Osteoblast (primary cell): ENCODE data around the gene RALGPS1. TPM values are rescaled to one million over a fixed set of nuclear protein-coding genes. Genes with fewer than 3 reads are reported as not detected.

ENCODE experiments used
- DNase-seq: peaks from one replicate; pipeline ENCODE4 v3.0.0; 2011; ENCODE audit warnings: low spot score, mixed read lengths; ENCODE audit not compliant: insufficient read length; ENCODE audit errors: missing footprints
- H2AFZ ChIP-seq: 2 replicates; pipeline ENCODE4 v1.6.0; 2011; ENCODE audit warnings: mild to moderate bottlenecking, low read length
- H3K27ac ChIP-seq: 2 replicates; pipeline ENCODE4 v1.5.1; 2011; ENCODE audit warnings: mild to moderate bottlenecking, low read depth, low read length, moderate library complexity
- H3K27me3 ChIP-seq: 2 replicates; pipeline ENCODE4 v1.6.0; 2012; ENCODE audit warnings: mild to moderate bottlenecking, control low read depth, inconsistent platforms, low read length, moderate library complexity; ENCODE audit not compliant: insufficient read depth
- H3K36me3 ChIP-seq: 2 replicates; pipeline ENCODE4 v1.5.1; 2011; ENCODE audit warnings: mild to moderate bottlenecking, low read length, control low read depth, moderate library complexity; ENCODE audit not compliant: insufficient read depth
- H3K4me1 ChIP-seq: 2 replicates; pipeline ENCODE4 v1.5.1; 2011; ENCODE audit warnings: mild to moderate bottlenecking, low read length, control low read depth, moderate library complexity; ENCODE audit not compliant: insufficient read depth
- H3K4me2 ChIP-seq: 2 replicates; pipeline ENCODE4 v1.6.0; 2011; ENCODE audit warnings: mild to moderate bottlenecking, low read length; ENCODE audit not compliant: insufficient read depth
- H3K4me3 ChIP-seq: fragments of 200-600 bp; sonication (generic); 3 replicates; pipeline ENCODE4 v1.5.1; 2012; ENCODE audit warnings: mild to moderate bottlenecking, low read length, inconsistent platforms; ENCODE audit not compliant: insufficient read depth
- H3K79me2 ChIP-seq: 2 replicates; pipeline ENCODE4 v1.6.0; 2012; ENCODE audit warnings: mild to moderate bottlenecking, low read length, control low read depth, inconsistent platforms; ENCODE audit not compliant: insufficient read depth
- H3K9me3 ChIP-seq: 2 replicates; pipeline ENCODE4 v1.5.1; 2011; ENCODE audit warnings: low read depth, low read length, control low read depth
- H4K20me1 ChIP-seq: 2 replicates; pipeline ENCODE4 v1.6.0; 2012; ENCODE audit warnings: mild to moderate bottlenecking, low read length, control low read depth; ENCODE audit not compliant: insufficient read depth
- CTCF ChIP-seq: IDR thresholded peaks from 2 replicates; pipeline ENCODE4 v1.5.1; 2011; ENCODE audit warnings: mild to moderate bottlenecking, low read depth, low read length, moderate library complexity; ENCODE audit errors: extremely low read depth
- total RNA-seq: library from RNA; depleted of rRNA; stranded (reverse); fragments of >200 nt; gene quantifications from 2 replicates; pipeline ENCODE4 v1.2.3, GENCODE V29; 2012

The RALGPS1 gene
- total RNA-seq, 1 donor, result 5.1 TPM

GRCh38 chr9:127118597-127119319 is 204.2 kb downstream of the RALGPS1 start:
- Histone ChIP-seq H3K4me3 (no peak overlapping the region), H3K4me2 (no peak overlapping the region), H4K20me1 (peaks cover 33% of the 10 kb centered on the region), H3K27me3 (no peaks in the 10 kb centered on the region), H3K9me3 (no peaks in the 10 kb centered on the region), H3K36me3 (no peaks in the 10 kb centered on the region), H2AFZ (no peak overlapping the region), H3K79me2 (no peaks in the 10 kb centered on the region), H3K4me1 (peaks cover 23% of the 10 kb centered on the region), H3K27ac (no peak overlapping the region)
- TF ChIP-seq CTCF, result no peak
- no peak for DNase-seq

- TF ChIP-seq CTCF, result no peak
- no peaks in the 10 kb centered on the region for H3K36me3 ChIP-seq
- no peak overlapping the region for H2AFZ ChIP-seq
- no peak overlapping the region for H3K27ac ChIP-seq
- no peaks in the 10 kb centered on the region for H3K9me3 ChIP-seq
- no peaks in the 10 kb centered on the region for H3K27me3 ChIP-seq
- peaks cover 23% of the 10 kb centered on the region for H3K4me1 ChIP-seq
- DNase-seq, result no peak
- peaks cover 30% of the 10 kb centered on the region for H4K20me1 ChIP-seq
- H3K4me2 ChIP-seq, result no peak overlapping the region
- no peak overlapping the region for H3K4me3 ChIP-seq
- H3K79me2 ChIP-seq, result no peaks in the 10 kb centered on the region
These were observed 204.7 kb downstream of the RALGPS1 start for GRCh38 chr9:127119320-127119709.

- Histone ChIP-seq H3K27me3 (no peaks in the 10 kb centered on the region), H4K20me1 (peaks cover 22% of the 10 kb centered on the region), H3K4me1 (peaks cover 26% of the 10 kb centered on the region), H3K9me3 (no peaks in the 10 kb centered on the region), H3K36me3 (no peaks in the 10 kb centered on the region), H3K4me3 (peak overlapping the region; percentile 70), H3K79me2 (no peaks in the 10 kb centered on the region), H3K27ac (peak overlapping the region; percentile 87), H3K4me2 (peak overlapping the region; percentile 91), H2AFZ (peak overlapping the region; percentile 89)
- peak; percentile 89 for DNase-seq
- no peak for TF ChIP-seq CTCF
These were observed 207.1 kb downstream of the RALGPS1 start for GRCh38 chr9:127121628-127122175.
